Neural progenitor cell (in vitro differentiated cells): Measurements from ENCODE around the gene SCYGR3. TPM values are rescaled to one million over a fixed set of nuclear protein-coding genes. Genes with fewer than 3 reads are reported as not detected.

Source experiments
- DNase-seq: peaks from one replicate; pipeline ENCODE4 v3.0.0-alpha.2; 2016; ENCODE audit warnings: low spot score
- H2AFZ ChIP-seq: fragments of 200-600 bp; sonication (generic); replicated peaks from 2 replicates; pipeline ENCODE4 v1.6.1; 2016; ENCODE audit warnings: antibody characterized with exemption
- H3F3A ChIP-seq: fragments of 200-600 bp; sonication (generic); 2 replicates; pipeline ENCODE4 v1.6.1; 2016; ENCODE audit warnings: antibody characterized with exemption, low read depth
- H3K27ac ChIP-seq: fragments of 200-600 bp; sonication (generic); 2 replicates; pipeline ENCODE4 v1.5.1; 2016; ENCODE audit warnings: mild to moderate bottlenecking
- H3K27me3 ChIP-seq: fragments of 200-600 bp; sonication (generic); 2 replicates; pipeline ENCODE4 v1.6.1; 2016; ENCODE audit warnings: mild to moderate bottlenecking, moderate library complexity
- H3K36me3 ChIP-seq: fragments of 200-600 bp; sonication (generic); 2 replicates; pipeline ENCODE4 v1.5.1; 2016
- H3K4me1 ChIP-seq: fragments of 200-600 bp; sonication (generic); 2 replicates; pipeline ENCODE4 v1.6.1; 2016; ENCODE audit warnings: mixed run types
- H3K4me2 ChIP-seq: fragments of 200-600 bp; sonication (generic); 2 replicates; pipeline ENCODE4 v1.6.1; 2016
- H3K4me3 ChIP-seq: fragments of 200-600 bp; sonication (generic); 2 replicates; pipeline ENCODE4 v1.5.1; 2016
- H3K79me2 ChIP-seq: fragments of 200-600 bp; sonication (generic); 2 replicates; pipeline ENCODE4 v1.6.1; 2016; ENCODE audit warnings: low read depth
- H3K9ac ChIP-seq: fragments of 200-600 bp; sonication (generic); 2 replicates; pipeline ENCODE4 v1.6.1; 2016
- H3K9me3 ChIP-seq: fragments of 200-600 bp; sonication (generic); 2 replicates; pipeline ENCODE4 v1.5.1; 2016; ENCODE audit warnings: low read depth
- H4K20me1 ChIP-seq: fragments of 200-600 bp; sonication (generic); 2 replicates; pipeline ENCODE4 v1.6.1; 2016; ENCODE audit warnings: low read depth
- H3K27ac Mint-ChIP-seq: 3 replicates; pipeline ENCODE4 v1.8.0; 2021; ENCODE audit warnings: mixed read lengths
- H3K27me3 Mint-ChIP-seq: 2 replicates; pipeline ENCODE4 v1.8.0; 2022; ENCODE audit warnings: low read depth, mild to moderate bottlenecking, inconsistent platforms, moderate library complexity, mixed read lengths; ENCODE audit not compliant: insufficient read depth
- H3K36me3 Mint-ChIP-seq: 3 replicates; pipeline ENCODE4 v1.8.0; 2021; ENCODE audit warnings: mixed read lengths
- H3K4me1 Mint-ChIP-seq: 3 replicates; pipeline ENCODE4 v1.8.0; 2021; ENCODE audit warnings: mixed read lengths
- H3K4me3 Mint-ChIP-seq: 3 replicates; pipeline ENCODE4 v1.8.0; 2021; ENCODE audit warnings: mild to moderate bottlenecking, moderate library complexity, mixed read lengths
- H3K9me3 Mint-ChIP-seq: 3 replicates; pipeline ENCODE4 v1.8.0; 2020; ENCODE audit warnings: mixed read lengths
- CTCF ChIP-seq: fragments of 200-600 bp; sonication (generic); IDR thresholded peaks from 2 replicates; pipeline ENCODE4 v1.5.1; 2017; ENCODE audit warnings: antibody characterized with exemption, mild to moderate bottlenecking
- EZH2 ChIP-seq: fragments of 200-600 bp; sonication (generic); IDR thresholded peaks from 2 replicates; pipeline ENCODE4 v1.6.1; 2017; ENCODE audit warnings: antibody characterized with exemption, mild to moderate bottlenecking, moderate library complexity
- EZH2phosphoT487 ChIP-seq: fragments of 200-600 bp; sonication (generic); IDR thresholded peaks from 2 replicates; pipeline ENCODE4 v1.6.1; 2017; ENCODE audit warnings: antibody characterized with exemption
- total RNA-seq: library from RNA; depleted of rRNA; stranded (reverse); fragments of >200 nt; gene quantifications from 2 replicates; pipeline ENCODE4 v1.2.3, GENCODE V29; 2015; ENCODE audit warnings: low replicate concordance

The SCYGR3 gene
- total RNA-seq, 1 donor from 2014 or later = not detected

GRCh38 chr2:227597998-227598397, 16.6 kb downstream of the SCYGR3 start:
- H3K27me3 Mint-ChIP-seq = peaks cover 5% of the 10 kb centered on the region
- Histone ChIP-seq H3K27ac (no peak overlapping the region), H3K9ac (no peak overlapping the region), H3K79me2 (no peaks in the 10 kb centered on the region), H3F3A (no peaks in the 10 kb centered on the region), H3K36me3 (no peaks in the 10 kb centered on the region), H3K4me1 (no peaks in the 10 kb centered on the region), H4K20me1 (no peaks in the 10 kb centered on the region), H3K4me3 (no peak overlapping the region), H2AFZ (no peak overlapping the region), H3K27me3 (no peaks in the 10 kb centered on the region), H3K9me3 (no peaks in the 10 kb centered on the region), H3K4me2 (no peak overlapping the region)
- no peak for DNase-seq
- no peaks in the 10 kb centered on the region for H3K36me3 Mint-ChIP-seq
- H3K4me1 Mint-ChIP-seq = peaks cover 7% of the 10 kb centered on the region
- H3K9me3 Mint-ChIP-seq = peaks cover 3% of the 10 kb centered on the region
- TF ChIP-seq EZH2 (no peak), CTCF (no peak), EZH2phosphoT487 (no peak)
- no peak overlapping the region for H3K27ac Mint-ChIP-seq
- no peak overlapping the region for H3K4me3 Mint-ChIP-seq

GRCh38 chr2:227597036-227597435, 17.6 kb downstream of the SCYGR3 start:
- Histone ChIP-seq H3F3A (no peaks in the 10 kb centered on the region), H4K20me1 (no peaks in the 10 kb centered on the region), H3K9ac (no peak overlapping the region), H3K4me1 (no peaks in the 10 kb centered on the region), H2AFZ (no peak overlapping the region), H3K4me3 (no peak overlapping the region), H3K4me2 (no peak overlapping the region), H3K9me3 (no peaks in the 10 kb centered on the region), H3K27me3 (no peaks in the 10 kb centered on the region), H3K79me2 (no peaks in the 10 kb centered on the region), H3K27ac (no peak overlapping the region), H3K36me3 (no peaks in the 10 kb centered on the region)
- H3K27me3 Mint-ChIP-seq = peaks cover 5% of the 10 kb centered on the region
- no peak for TF ChIP-seq CTCF
- no peak for TF ChIP-seq EZH2phosphoT487
- TF ChIP-seq EZH2 = no peak
- no peak overlapping the region for H3K4me3 Mint-ChIP-seq
- H3K27ac Mint-ChIP-seq = no peak overlapping the region
- H3K9me3 Mint-ChIP-seq = peaks cover 3% of the 10 kb centered on the region
- H3K36me3 Mint-ChIP-seq = no peaks in the 10 kb centered on the region
- H3K4me1 Mint-ChIP-seq = peaks cover 7% of the 10 kb centered on the region
- DNase-seq = no peak

GRCh38 chr2:227595797-227596196, 18.8 kb downstream of the SCYGR3 start:
- Histone ChIP-seq H4K20me1 (no peaks in the 10 kb centered on the region), H3K27me3 (no peaks in the 10 kb centered on the region), H3K36me3 (no peaks in the 10 kb centered on the region), H3K79me2 (no peaks in the 10 kb centered on the region), H3K4me3 (no peak overlapping the region), H3K27ac (no peak overlapping the region), H2AFZ (no peak overlapping the region), H3K9me3 (no peaks in the 10 kb centered on the region), H3K4me2 (no peak overlapping the region), H3K4me1 (no peaks in the 10 kb centered on the region), H3F3A (no peaks in the 10 kb centered on the region), H3K9ac (no peak overlapping the region)
- H3K4me3 Mint-ChIP-seq = no peak overlapping the region
- H3K27ac Mint-ChIP-seq = no peak overlapping the region
- DNase-seq = no peak
- H3K4me1 Mint-ChIP-seq = peaks cover 7% of the 10 kb centered on the region
- TF ChIP-seq EZH2 = no peak
- TF ChIP-seq EZH2phosphoT487 = no peak
- TF ChIP-seq CTCF = no peak
- H3K27me3 Mint-ChIP-seq = peaks cover 5% of the 10 kb centered on the region
- peaks cover 3% of the 10 kb centered on the region for H3K9me3 Mint-ChIP-seq
- H3K36me3 Mint-ChIP-seq = no peaks in the 10 kb centered on the region
